Activated CD4-positive, alpha-beta T cell treated with anti-CD3 and anti-CD28 coated beads for 36 hours (primary cell): ENCODE measurements around the gene CDS1. TPM values are rescaled to one million over a fixed set of nuclear protein-coding genes. Genes with fewer than 3 reads are reported as not detected.
"Not testable (repeated sequence)": the region's sequence is repeated elsewhere in the genome, so short reads cannot be mapped to it uniquely, and the experiment has no call there.

ENCODE experiments used
- ATAC-seq: fragments of 200-7000 bp; cut with Tn5 transposase; one replicate; pipeline ENCODE4 v1.10.0; 2021; ENCODE audit warnings: mild to moderate bottlenecking, moderate library complexity
- CTCF ChIA-PET: fragments of 350-600 bp; sonication (Branson Sonifier 250); formaldehyde crosslinking; loops from one replicate; lab custom pipeline; 2021; ENCODE audit warnings: antibody characterized with exemption; lab: Charles Lee
- POLR2A ChIA-PET: fragments of 350-600 bp; sonication (Branson Sonifier 250); formaldehyde crosslinking; loops from one replicate; lab custom pipeline; 2021; ENCODE audit warnings: antibody characterized with exemption, inconsistent platforms; lab: Charles Lee
- DNase-seq: peaks from one replicate; pipeline ENCODE4 v3.0.0-alpha.2; 2020
- H3K27ac Mint-ChIP-seq: one replicate; pipeline ENCODE4 v1.8.0; 2021; ENCODE audit warnings: mixed read lengths
- H3K27me3 Mint-ChIP-seq: one replicate; pipeline ENCODE4 v1.8.0; 2021; ENCODE audit warnings: mixed read lengths
- H3K36me3 Mint-ChIP-seq: one replicate; pipeline ENCODE4 v1.8.0; 2021; ENCODE audit warnings: low read depth, mixed read lengths
- H3K4me1 Mint-ChIP-seq: one replicate; pipeline ENCODE4 v1.8.0; 2021; ENCODE audit warnings: mixed read lengths
- H3K4me3 Mint-ChIP-seq: one replicate; pipeline ENCODE4 v1.8.0; 2021; ENCODE audit warnings: mild to moderate bottlenecking, moderate library complexity, mixed read lengths
- H3K9me3 Mint-ChIP-seq: one replicate; pipeline ENCODE4 v1.8.0; 2021; ENCODE audit warnings: low read depth, mixed read lengths
- intact Hi-C, 2 experiments: fragments of 100-400 bp; cut with DNase I in 1 of 2; cut with micrococcal nuclease in 1 of 2; formaldehyde crosslinking; loops; one replicate each; pipeline versions ENCODE4 v1.14.2 to v1.15.1; 2022 to 2024; cut with DNase I, micrococcal nuclease
- total RNA-seq, 2 experiments: library from RNA; stranded (reverse); gene quantifications; one replicate each; pipeline ENCODE4 v1.2.3, GENCODE V29; 2021

The CDS1 gene
- total RNA-seq, 2 experiments from 2014 or later, result 0.12 to 0.21 TPM

- Mint-ChIP-seq H3K4me3 (no peak overlapping the region), H3K36me3 (no peaks in the 10 kb centered on the region), H3K9me3 (no peaks in the 10 kb centered on the region), H3K27me3 (no peaks in the 10 kb centered on the region), H3K4me1 (no peaks in the 10 kb centered on the region), H3K27ac (no peak overlapping the region)
- ChIA-PET POLR2A (no interaction called here), CTCF (no interaction called here)
- intact Hi-C loops, result no loop called here
- DNase-seq, result no peak
- ATAC-seq, result no peak
These were observed 65.3 kb downstream of the CDS1 start for GRCh38 chr4:84648178-84648577.

GRCh38 chr4:84648863-84649647 lies 66.1 kb downstream of the CDS1 start:
- DNase-seq (no peak), ATAC-seq (no peak)
- no peak overlapping the region for H3K27ac Mint-ChIP-seq
- H3K36me3 Mint-ChIP-seq, result no peaks in the 10 kb centered on the region
- no peak overlapping the region for H3K4me3 Mint-ChIP-seq
- H3K27me3 Mint-ChIP-seq, result no peaks in the 10 kb centered on the region
- ChIA-PET POLR2A (interaction anchor here (0.6 kb wide), 1 partner anchor 8 kb away, joined by 3 read pairs; no protein-coding TSS in a partner anchor), CTCF (no interaction called here)
- no peaks in the 10 kb centered on the region for H3K9me3 Mint-ChIP-seq
- intact Hi-C loops, result no loop called here
- H3K4me1 Mint-ChIP-seq, result no peaks in the 10 kb centered on the region

GRCh38 chr4:84651499-84651898 lies 68.6 kb downstream of the CDS1 start:
- intact Hi-C loops, result no loop called here
- H3K36me3 Mint-ChIP-seq, result no peaks in the 10 kb centered on the region
- H3K4me3 Mint-ChIP-seq, result no peak overlapping the region
- H3K4me1 Mint-ChIP-seq, result no peaks in the 10 kb centered on the region
- CTCF ChIA-PET, result no interaction called here
- no peak overlapping the region for H3K27ac Mint-ChIP-seq
- POLR2A ChIA-PET, result no interaction called here
- no peaks in the 10 kb centered on the region for H3K27me3 Mint-ChIP-seq
- ATAC-seq (no peak), DNase-seq (no peak)
- H3K9me3 Mint-ChIP-seq, result peaks cover 2% of the 10 kb centered on the region

- Mint-ChIP-seq H3K4me3 (no peak overlapping the region), H3K27ac (no peak overlapping the region), H3K27me3 (peaks cover 2% of the 10 kb centered on the region), H3K4me1 (no peaks in the 10 kb centered on the region), H3K9me3 (peaks cover 8% of the 10 kb centered on the region), H3K36me3 (no peaks in the 10 kb centered on the region)
- DNase-seq, result no peak
- CTCF ChIA-PET, result no interaction called here
- POLR2A ChIA-PET, result no interaction called here
- no peak for ATAC-seq
- intact Hi-C loops, result no loop called here
These were observed 69.6 kb downstream of the CDS1 start for GRCh38 chr4:84652478-84652877.

- POLR2A ChIA-PET, result no interaction called here
- Mint-ChIP-seq H3K27ac (no peak overlapping the region), H3K4me3 (no peak overlapping the region), H3K4me1 (no peaks in the 10 kb centered on the region), H3K9me3 (peaks cover 10% of the 10 kb centered on the region), H3K36me3 (no peaks in the 10 kb centered on the region), H3K27me3 (peaks cover 4% of the 10 kb centered on the region)
- no peak for DNase-seq
- CTCF ChIA-PET, result no interaction called here
- intact Hi-C loops, result no loop called here
- no peak for ATAC-seq
These were observed 77.7 kb downstream of the CDS1 start for GRCh38 chr4:84660606-84661005.

GRCh38 chr4:84661191-84661939 lies 78.4 kb downstream of the CDS1 start:
- intact Hi-C loops, result no loop called here
- Mint-ChIP-seq H3K4me3 (no peak overlapping the region), H3K9me3 (peaks cover 10% of the 10 kb centered on the region), H3K27ac (no peak overlapping the region), H3K36me3 (no peaks in the 10 kb centered on the region), H3K27me3 (peaks cover 5% of the 10 kb centered on the region), H3K4me1 (no peaks in the 10 kb centered on the region)
- DNase-seq, result no peak
- ChIA-PET CTCF (no interaction called here), POLR2A (no interaction called here)
- no peak for ATAC-seq

- H3K4me3 Mint-ChIP-seq, H3K4me1 Mint-ChIP-seq, intact Hi-C loops, DNase-seq, H3K36me3 Mint-ChIP-seq, POLR2A ChIA-PET, ATAC-seq, H3K27ac Mint-ChIP-seq, H3K27me3 Mint-ChIP-seq, H3K9me3 Mint-ChIP-seq: not testable (repeated sequence)
- CTCF ChIA-PET, result interaction anchor here (0.6 kb wide), 1 partner anchor 756 kb away, joined by 3 read pairs; no protein-coding TSS in a partner anchor
These were observed 81.8 kb downstream of the CDS1 start for GRCh38 chr4:84664767-84665166.

- no peak for DNase-seq
- Mint-ChIP-seq H3K27ac (no peak overlapping the region), H3K4me3 (no peak overlapping the region), H3K4me1 (no peaks in the 10 kb centered on the region), H3K9me3 (no peaks in the 10 kb centered on the region), H3K27me3 (peaks cover 6% of the 10 kb centered on the region), H3K36me3 (no peaks in the 10 kb centered on the region)
- ChIA-PET CTCF (interaction anchor here (0.7 kb wide), 1 partner anchor 1002 kb away, joined by 3 read pairs; no protein-coding TSS in a partner anchor), POLR2A (no interaction called here)
- intact Hi-C loops, result no loop called here
- ATAC-seq, result no peak
These were observed 83.5 kb downstream of the CDS1 start for GRCh38 chr4:84666439-84666838.

GRCh38 chr4:84669201-84669600 lies 86.3 kb downstream of the CDS1 start:
- ChIA-PET CTCF (no interaction called here), POLR2A (no interaction called here)

GRCh38 chr4:84672177-84672576 lies 89.2 kb downstream of the CDS1 start:
- Mint-ChIP-seq H3K27ac (no peak overlapping the region), H3K9me3 (no peaks in the 10 kb centered on the region), H3K36me3 (no peaks in the 10 kb centered on the region), H3K4me1 (no peaks in the 10 kb centered on the region), H3K4me3 (no peak overlapping the region), H3K27me3 (no peaks in the 10 kb centered on the region)
- no peak for DNase-seq
- ATAC-seq, result no peak
- CTCF ChIA-PET, result no interaction called here
- POLR2A ChIA-PET, result no interaction called here
- intact Hi-C loops, result no loop called here

More at GRCh38 chr4:84669201-84669600, 86.3 kb downstream of the CDS1 start:
- intact Hi-C loops, result no loop called here
- Mint-ChIP-seq H3K4me1 (no peaks in the 10 kb centered on the region), H3K4me3 (no peak overlapping the region), H3K36me3 (no peaks in the 10 kb centered on the region), H3K27ac (no peak overlapping the region), H3K27me3 (peaks cover 6% of the 10 kb centered on the region), H3K9me3 (no peaks in the 10 kb centered on the region)
- DNase-seq, result no peak
- ATAC-seq, result no peak

GRCh38 chr4:84673475-84674240 lies 90.7 kb downstream of the CDS1 start:
- POLR2A ChIA-PET, result no interaction called here
- CTCF ChIA-PET, result no interaction called here
- DNase-seq, result no peak
- intact Hi-C loops, result no loop called here
- Mint-ChIP-seq H3K27me3 (no peaks in the 10 kb centered on the region), H3K4me1 (no peaks in the 10 kb centered on the region), H3K27ac (no peak overlapping the region), H3K9me3 (no peaks in the 10 kb centered on the region), H3K4me3 (no peak overlapping the region), H3K36me3 (no peaks in the 10 kb centered on the region)
- no peak for ATAC-seq
